HepG2 (cell line): Measurements from ENCODE around the gene KNL1. TPM values are rescaled to one million over a fixed set of nuclear protein-coding genes. Genes with fewer than 3 reads are reported as not detected.
A peak's percentile ranks its signal among the peaks of the same experiment; 100 is the strongest.

Experiments
- ASH2L ChIP-seq: fragments of 300-600, 200-600 bp; sonication (generic); IDR thresholded peaks from 2 replicates; pipeline ENCODE4 v1.7.0; 2017; ENCODE audit warnings: low read depth, mild to moderate bottlenecking, moderate library complexity, mixed read lengths, low read length; ENCODE audit not compliant: insufficient read length
- DMAP1 ChIP-seq: IDR thresholded peaks from 2 replicates; pipeline ENCODE4 v1.6.1; 2016
- FOXA1 ChIP-seq, 2 experiments: fragments of 450-650 bp in 1 of 2; sonication (generic) in 1 of 2; formaldehyde crosslinking in 1 of 2; IDR thresholded peaks; 2 replicates each; pipeline versions ENCODE4 v1.4.0 to v1.6.1; 2016 to 2020; ENCODE audit warnings: missing genetic modification reagents in 1 of 2
- FOXK1 ChIP-seq: sonication (generic); formaldehyde crosslinking; IDR thresholded peaks from 2 replicates; pipeline ENCODE4 v1.4.0; 2020; ENCODE audit warnings: low read depth, missing genetic modification reagents, borderline replicate concordance
- GATAD1 ChIP-seq: IDR thresholded peaks from 2 replicates; pipeline ENCODE4 v1.6.1; 2016; ENCODE audit warnings: missing genetic modification reagents, missing compliant biosample characterization
- KDM5B ChIP-seq: sonication (generic); formaldehyde crosslinking; IDR thresholded peaks from 2 replicates; pipeline ENCODE4 v1.4.0; 2020; ENCODE audit warnings: missing genetic modification reagents, mild to moderate bottlenecking, borderline replicate concordance
- MAZ ChIP-seq, 2 experiments: sonication (generic) in 1 of 2; formaldehyde crosslinking in 1 of 2; IDR thresholded peaks; 2 replicates each; pipeline versions ENCODE4 v1.5.0 to v1.6.1; 2012 to 2020; ENCODE audit warnings: low read depth in 2 of 2, mild to moderate bottlenecking in 2 of 2, borderline replicate concordance in 1 of 2, improper control_type of control experiment in 1 of 2, low read length in 1 of 2, missing genetic modification reagents in 1 of 2, moderate library complexity in 1 of 2
- MBD4 ChIP-seq: IDR thresholded peaks from 2 replicates; pipeline ENCODE4 v1.6.1; 2012; ENCODE audit warnings: low read length, inconsistent platforms, borderline replicate concordance
- NFYC ChIP-seq: IDR thresholded peaks from 2 replicates; pipeline ENCODE4 v1.6.1; 2016; ENCODE audit warnings: missing genetic modification reagents, missing compliant biosample characterization
- ZFP1 ChIP-seq: IDR thresholded peaks from 2 replicates; pipeline ENCODE4 v1.6.1; 2016
- ZFX ChIP-seq: sonication (generic); formaldehyde crosslinking; IDR thresholded peaks from 2 replicates; pipeline ENCODE4 v1.4.0; 2020; ENCODE audit warnings: mild to moderate bottlenecking, low read depth, missing genetic modification reagents, moderate library complexity
- ZMYM3 ChIP-seq: sonication (generic); formaldehyde crosslinking; IDR thresholded peaks from 2 replicates; pipeline ENCODE4 v1.5.1; 2020; ENCODE audit warnings: mild to moderate bottlenecking, missing genetic modification reagents
- ZNF33B ChIP-seq: sonication (generic); formaldehyde crosslinking; IDR thresholded peaks from 2 replicates; pipeline ENCODE4 v1.5.1; 2020; ENCODE audit warnings: mild to moderate bottlenecking, missing genetic modification reagents
- polyA plus RNA-seq, 8 experiments: library from polyadenylated mRNA; depleted of rRNA in 3 of 8; stranded (reverse) in 7 of 8; unstranded in 1 of 8; fragments of >200 nt; fragmentation: Illumina TruSeq in 4 of 8; extraction: Trizol in 4 of 8; gene quantifications; 2 replicates each; pipeline versions ENCODE4 v1.2.1 to v1.2.3, GENCODE V29; 2011 to 2016; ENCODE audit warnings: low read depth in 4 of 8, missing spikeins in 1 of 8, mixed read lengths in 1 of 8; ENCODE audit not compliant: insufficient read depth in 1 of 8
- total RNA-seq, 5 experiments: library from RNA; depleted of rRNA; stranded (reverse); fragments of >200 nt; fragmentation: Illumina TruSeq; extraction: Trizol; gene quantifications; 2 replicates each; pipeline ENCODE4 v1.2.3, GENCODE V29; 2016; ENCODE audit warnings: low read depth in 1 of 5
- TF ChIP-seq, protein P1 (sequence below): sonication (generic); formaldehyde crosslinking; IDR thresholded peaks from 2 replicates; pipeline ENCODE4 v1.4.0; 2020; ENCODE audit warnings: missing genetic modification reagents, borderline replicate concordance
- TF ChIP-seq, protein P2 (sequence below): sonication (generic); formaldehyde crosslinking; IDR thresholded peaks from 2 replicates; pipeline ENCODE4 v1.5.0; 2020; ENCODE audit warnings: mild to moderate bottlenecking, missing genetic modification reagents, borderline replicate concordance

Gene KNL1
- total and polyA plus RNA-seq, 2 of the 13 experiments (the other 11 are each of a cell fraction or from before 2014, with no cell fraction given), result 8.0 to 21.4 TPM

DNA sequence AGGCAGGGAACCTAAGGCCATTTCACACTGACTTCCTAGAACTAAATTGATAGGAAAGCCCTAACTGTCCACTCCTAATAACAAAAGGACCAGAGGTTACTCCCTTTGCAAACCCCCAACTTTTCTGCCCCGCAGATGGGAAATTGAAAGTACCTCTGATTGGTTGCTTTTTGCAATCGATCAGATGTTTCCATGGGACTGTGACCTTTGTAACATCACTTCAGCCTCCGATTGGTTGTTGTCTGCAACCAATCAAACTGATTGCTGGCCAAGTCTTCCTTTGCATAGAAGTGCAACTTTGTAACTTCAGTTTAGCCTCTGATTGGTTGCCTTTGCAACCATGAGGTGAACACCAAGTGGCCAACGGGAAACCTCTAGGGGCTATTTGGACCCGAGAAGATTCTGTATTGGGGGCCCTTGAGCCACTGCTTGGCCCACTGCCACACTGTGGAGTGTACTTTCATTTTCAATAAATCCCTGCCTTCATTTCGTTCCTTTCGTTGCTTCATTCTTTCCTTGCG lies 11.3 kb upstream of the KNL1 start (continued):
- TF ChIP-seq, protein P1, sequence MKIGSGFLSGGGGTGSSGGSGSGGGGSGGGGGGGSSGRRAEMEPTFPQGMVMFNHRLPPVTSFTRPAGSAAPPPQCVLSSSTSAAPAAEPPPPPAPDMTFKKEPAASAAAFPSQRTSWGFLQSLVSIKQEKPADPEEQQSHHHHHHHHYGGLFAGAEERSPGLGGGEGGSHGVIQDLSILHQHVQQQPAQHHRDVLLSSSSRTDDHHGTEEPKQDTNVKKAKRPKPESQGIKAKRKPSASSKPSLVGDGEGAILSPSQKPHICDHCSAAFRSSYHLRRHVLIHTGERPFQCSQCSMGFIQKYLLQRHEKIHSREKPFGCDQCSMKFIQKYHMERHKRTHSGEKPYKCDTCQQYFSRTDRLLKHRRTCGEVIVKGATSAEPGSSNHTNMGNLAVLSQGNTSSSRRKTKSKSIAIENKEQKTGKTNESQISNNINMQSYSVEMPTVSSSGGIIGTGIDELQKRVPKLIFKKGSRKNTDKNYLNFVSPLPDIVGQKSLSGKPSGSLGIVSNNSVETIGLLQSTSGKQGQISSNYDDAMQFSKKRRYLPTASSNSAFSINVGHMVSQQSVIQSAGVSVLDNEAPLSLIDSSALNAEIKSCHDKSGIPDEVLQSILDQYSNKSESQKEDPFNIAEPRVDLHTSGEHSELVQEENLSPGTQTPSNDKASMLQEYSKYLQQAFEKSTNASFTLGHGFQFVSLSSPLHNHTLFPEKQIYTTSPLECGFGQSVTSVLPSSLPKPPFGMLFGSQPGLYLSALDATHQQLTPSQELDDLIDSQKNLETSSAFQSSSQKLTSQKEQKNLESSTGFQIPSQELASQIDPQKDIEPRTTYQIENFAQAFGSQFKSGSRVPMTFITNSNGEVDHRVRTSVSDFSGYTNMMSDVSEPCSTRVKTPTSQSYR, result peak; percentile 36; the same call in 1 of the 2 replicates
- TF ChIP-seq, protein P2, sequence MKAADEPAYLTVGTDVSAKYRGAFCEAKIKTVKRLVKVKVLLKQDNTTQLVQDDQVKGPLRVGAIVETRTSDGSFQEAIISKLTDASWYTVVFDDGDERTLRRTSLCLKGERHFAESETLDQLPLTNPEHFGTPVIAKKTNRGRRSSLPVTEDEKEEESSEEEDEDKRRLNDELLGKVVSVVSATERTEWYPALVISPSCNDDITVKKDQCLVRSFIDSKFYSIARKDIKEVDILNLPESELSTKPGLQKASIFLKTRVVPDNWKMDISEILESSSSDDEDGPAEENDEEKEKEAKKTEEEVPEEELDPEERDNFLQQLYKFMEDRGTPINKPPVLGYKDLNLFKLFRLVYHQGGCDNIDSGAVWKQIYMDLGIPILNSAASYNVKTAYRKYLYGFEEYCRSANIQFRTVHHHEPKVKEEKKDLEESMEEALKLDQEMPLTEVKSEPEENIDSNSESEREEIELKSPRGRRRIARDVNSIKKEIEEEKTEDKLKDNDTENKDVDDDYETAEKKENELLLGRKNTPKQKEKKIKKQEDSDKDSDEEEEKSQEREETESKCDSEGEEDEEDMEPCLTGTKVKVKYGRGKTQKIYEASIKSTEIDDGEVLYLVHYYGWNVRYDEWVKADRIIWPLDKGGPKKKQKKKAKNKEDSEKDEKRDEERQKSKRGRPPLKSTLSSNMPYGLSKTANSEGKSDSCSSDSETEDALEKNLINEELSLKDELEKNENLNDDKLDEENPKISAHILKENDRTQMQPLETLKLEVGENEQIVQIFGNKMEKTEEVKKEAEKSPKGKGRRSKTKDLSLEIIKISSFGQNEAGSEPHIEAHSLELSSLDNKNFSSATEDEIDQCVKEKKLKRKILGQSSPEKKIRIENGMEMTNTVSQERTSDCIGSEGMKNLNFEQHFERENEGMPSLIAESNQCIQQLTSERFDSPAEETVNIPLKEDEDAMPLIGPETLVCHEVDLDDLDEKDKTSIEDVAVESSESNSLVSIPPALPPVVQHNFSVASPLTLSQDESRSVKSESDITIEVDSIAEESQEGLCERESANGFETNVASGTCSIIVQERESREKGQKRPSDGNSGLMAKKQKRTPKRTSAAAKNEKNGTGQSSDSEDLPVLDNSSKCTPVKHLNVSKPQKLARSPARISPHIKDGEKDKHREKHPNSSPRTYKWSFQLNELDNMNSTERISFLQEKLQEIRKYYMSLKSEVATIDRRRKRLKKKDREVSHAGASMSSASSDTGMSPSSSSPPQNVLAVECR (CRISPR knock-in tag), result no peak
- peak; percentile 34; the same call in 1 of the 2 replicates for TF ChIP-seq ZFX (CRISPR knock-in tag)
- no peak for TF ChIP-seq ZMYM3 (CRISPR knock-in tag)
- peak; percentile 90 for TF ChIP-seq NFYC (CRISPR knock-in tag)
- no peak for TF ChIP-seq ZNF33B (CRISPR knock-in tag)
- TF ChIP-seq ASH2L, result peak; percentile 35
- TF ChIP-seq FOXA1 (IDR thresholded peaks at IDR 0.05), result no peak
- TF ChIP-seq FOXA1 (CRISPR knock-in tag; IDR thresholded peaks at IDR 0.05), result peak; percentile 66
- peak; percentile 69 for TF ChIP-seq GATAD1
- no peak for TF ChIP-seq KDM5B
- TF ChIP-seq FOXK1 (CRISPR knock-in tag), result peak; percentile 65; the same call in 1 of the 2 replicates
- TF ChIP-seq MBD4, result no peak
- TF ChIP-seq MAZ (IDR thresholded peaks at IDR 0.05; ENCODE audit: borderline replicate concordance, low read depth, low read length), result no peak
- TF ChIP-seq MAZ (CRISPR knock-in tag; IDR thresholded peaks at IDR 0.05; ENCODE audit: low read depth), result peak; percentile 44; the same call in 1 of the 2 replicates
- 0 out of 2 replicates have a peak, but pooled peaks have one; percentile 5 for TF ChIP-seq DMAP1 (CRISPR knock-in tag)
- TF ChIP-seq ZFP1 (CRISPR knock-in tag), result 0 out of 2 replicates have a peak, but pooled peaks have one; percentile 6
